ENCODE results near the gene ATP10B.

Gene ATP10B

GRCh38 chr5:160629003-160629402, 223.0 kb downstream of the ATP10B start:
- no peak for DNase-seq

GRCh38 chr5:160628619-160628968, 223.4 kb downstream of the ATP10B start:
- DNase-seq, result no peak

DNA sequence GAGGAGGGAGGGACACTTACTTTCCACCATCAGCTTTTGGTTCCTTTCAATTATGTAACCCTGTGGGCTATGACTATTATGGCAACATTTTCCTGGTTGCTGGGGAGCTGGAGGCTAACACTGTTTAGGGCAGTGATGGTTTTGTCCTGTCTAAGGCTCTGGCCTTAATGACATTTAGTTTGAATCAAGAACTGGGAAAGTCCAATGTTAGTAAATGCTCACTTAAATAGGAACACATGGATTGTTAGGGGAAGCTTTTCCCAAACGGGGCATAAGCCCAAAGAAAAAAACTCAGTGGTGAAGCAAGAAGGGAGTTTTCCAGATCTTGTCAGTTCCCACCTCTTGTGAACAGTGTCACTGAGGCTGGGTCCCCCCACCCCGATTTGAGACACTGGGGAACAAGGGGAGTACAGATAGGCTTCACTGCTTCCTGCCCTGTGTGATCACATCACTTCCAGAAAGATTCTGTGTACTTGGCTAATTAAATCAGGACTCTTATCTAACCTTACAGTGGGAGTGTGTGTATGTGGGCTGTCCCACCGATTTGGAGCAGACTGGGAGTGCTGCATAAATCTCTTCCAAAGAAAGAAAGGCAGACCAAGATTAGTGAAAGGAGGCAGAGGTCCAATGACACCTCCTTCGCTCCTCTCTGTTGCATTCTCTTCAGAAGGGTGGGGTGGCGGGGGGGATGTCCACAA, 223.9 kb downstream of the ATP10B start:
- no peak for DNase-seq

- DNase-seq, result no peak
These were observed 225.7 kb downstream of the ATP10B start for GRCh38 chr5:160626322-160626721.

DNA sequence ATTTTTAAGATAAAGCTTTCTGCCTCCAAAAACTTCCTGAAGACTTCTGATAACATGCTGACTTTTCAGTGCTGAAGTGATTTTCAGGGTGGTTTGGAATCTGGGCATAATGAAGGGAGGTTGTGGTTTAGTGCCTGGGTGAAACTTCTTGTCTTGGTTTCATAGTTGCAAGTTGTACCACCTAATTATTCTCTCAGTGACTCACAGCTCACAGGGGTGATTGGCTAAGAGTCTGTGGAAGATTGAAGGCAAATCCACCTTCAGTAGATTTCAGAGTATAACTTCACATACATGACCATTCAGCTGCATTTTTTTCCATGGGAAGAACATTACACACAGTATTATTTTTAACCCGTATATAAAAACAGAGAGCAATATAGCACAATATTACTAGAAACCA, 230.5 kb downstream of the ATP10B start:
- no peak for DNase-seq

- no peak for DNase-seq
These were observed 231.6 kb downstream of the ATP10B start for GRCh38 chr5:160620401-160620800.

DNA sequence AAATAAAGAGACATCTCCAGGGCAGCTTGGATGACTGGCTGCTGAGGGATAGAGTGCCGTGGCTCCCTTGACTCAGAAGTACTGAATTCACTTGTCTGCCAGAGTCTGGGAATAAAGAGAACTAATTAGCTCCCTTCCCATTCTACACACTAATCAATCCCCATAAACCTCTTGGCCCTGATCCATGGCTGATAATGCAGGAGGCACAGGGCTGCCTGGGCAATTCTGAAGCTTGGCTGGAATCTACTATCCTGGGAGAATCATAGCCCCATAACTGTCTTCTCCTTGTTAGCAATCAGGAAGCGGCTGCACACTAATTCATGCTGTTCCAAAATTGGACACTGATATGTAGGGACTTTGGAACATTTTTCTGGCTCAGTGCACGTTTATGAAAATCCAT, 232.6 kb downstream of the ATP10B start:
- no peak for DNase-seq

GRCh38 chr5:160618286-160618685, 233.7 kb downstream of the ATP10B start:
- DNase-seq, result no peak

DNA sequence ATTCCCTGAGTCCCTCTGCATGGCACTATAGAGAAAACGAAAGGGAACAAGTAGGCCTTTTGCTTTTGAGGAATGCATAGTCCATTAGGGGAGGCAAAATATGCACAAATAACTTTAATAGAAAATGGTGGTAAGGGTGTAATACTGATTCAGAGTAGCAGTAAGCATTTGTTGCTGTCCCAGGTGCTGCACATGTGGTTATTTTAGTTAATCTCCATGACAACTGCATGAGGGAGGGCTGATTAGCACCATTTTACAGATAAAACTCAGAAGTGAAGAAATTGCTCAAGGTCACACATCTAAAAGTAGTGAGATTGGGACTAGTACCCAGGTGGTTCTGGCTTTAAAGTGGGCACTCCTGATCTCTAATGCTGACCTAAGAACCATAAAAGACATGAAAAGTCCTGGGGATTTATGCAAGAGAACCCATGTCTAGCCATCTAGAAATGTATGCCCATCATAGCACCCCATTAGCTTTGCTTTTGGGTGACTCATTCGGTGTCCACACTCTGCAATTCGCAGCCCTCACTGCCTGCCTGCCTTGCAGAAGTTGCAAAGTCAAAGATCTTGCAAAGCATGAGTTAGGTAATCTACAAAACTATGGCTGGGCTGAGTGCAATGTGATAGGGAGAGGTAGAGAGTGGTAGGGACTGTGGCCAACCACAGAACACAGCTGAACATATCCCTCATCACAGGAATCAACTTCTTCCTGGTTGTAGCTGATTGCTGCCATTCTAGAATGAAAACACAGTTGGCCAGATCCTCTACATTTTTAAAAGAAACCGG, 235.1 kb downstream of the ATP10B start:
- no peak for DNase-seq

GRCh38 chr5:160614136-160614535, 237.9 kb downstream of the ATP10B start:
- DNase-seq, result no peak

GRCh38 chr5:160605266-160605665, 246.7 kb downstream of the ATP10B start:
- no peak for DNase-seq

DNA sequence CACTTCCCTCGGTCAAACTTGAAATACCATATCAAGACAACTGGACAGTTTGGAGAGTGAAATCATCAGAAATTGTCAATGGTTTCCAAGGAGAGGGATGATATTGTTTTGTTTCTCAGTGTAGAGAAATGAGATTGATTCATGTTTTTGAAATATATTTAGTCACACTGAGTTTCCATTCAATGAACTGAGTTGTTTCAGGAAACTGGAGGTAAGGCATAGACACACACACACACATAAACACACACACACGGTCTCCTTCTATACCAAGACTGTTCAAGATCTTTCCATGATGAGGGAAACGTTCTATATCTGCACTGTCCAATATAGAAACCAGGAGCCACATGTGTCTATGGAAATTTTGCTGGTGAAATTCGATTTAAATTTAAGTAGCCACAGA, 247.5 kb downstream of the ATP10B start:
- DNase-seq, result no peak

- no peak for DNase-seq
These were observed 249.3 kb downstream of the ATP10B start for GRCh38 chr5:160602744-160603143.

DNA sequence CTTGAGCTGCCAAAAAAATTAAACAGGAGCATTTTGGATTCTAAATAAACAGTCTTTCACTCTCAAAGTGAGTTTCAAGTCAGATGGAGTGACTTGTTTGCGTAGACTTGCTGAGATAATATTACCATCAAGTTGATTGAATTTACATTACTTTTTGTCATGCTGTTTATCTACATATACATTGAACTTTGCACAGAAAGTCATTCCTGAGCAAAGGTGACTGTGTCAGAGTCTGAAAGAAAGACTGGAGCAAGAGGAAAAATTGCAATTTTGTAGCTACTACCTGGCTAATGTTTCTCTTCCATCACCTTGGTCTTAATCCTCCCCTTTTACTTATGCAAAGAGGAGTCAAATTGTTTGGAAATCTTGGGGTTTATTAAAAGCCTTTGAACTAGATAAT, 251.0 kb downstream of the ATP10B start:
- DNase-seq, result no peak

- no peak for DNase-seq
These were observed 278.7 kb downstream of the ATP10B start for GRCh38 chr5:160573318-160573717.

DNA sequence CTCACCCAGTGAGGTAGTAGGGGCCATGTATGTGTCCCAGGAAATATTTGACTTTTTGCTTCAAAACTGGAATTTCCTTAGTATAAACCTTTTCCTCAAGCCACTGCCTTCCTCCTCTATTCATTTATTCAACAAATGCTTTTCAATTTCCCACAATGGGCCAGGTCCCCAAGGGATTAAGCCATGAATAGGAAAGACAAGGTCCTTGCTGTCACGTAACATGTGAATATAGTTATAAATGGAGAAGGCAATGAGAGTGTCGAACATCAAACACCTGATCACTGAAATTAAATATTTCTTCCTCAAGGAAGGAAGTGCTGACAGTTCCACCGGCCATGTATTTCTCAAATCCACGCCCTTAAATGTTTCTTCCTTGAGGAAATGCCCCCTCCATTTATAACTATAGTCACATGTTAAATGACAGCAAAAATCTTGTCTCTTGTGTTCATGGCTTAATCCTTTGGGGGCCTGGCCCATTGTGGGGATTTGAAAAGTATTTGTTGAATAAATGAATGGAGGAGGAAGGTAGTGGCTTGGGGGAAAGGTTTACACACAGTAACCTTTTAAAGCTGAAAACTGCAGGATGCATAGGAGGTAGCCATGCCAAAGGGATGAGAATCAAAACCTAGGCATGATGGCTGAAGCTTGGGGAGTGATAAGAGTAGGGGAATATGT, 284.8 kb downstream of the ATP10B start:
- no peak for DNase-seq

- no peak for DNase-seq
These were observed 286.6 kb downstream of the ATP10B start for GRCh38 chr5:160565376-160565775.

DNA sequence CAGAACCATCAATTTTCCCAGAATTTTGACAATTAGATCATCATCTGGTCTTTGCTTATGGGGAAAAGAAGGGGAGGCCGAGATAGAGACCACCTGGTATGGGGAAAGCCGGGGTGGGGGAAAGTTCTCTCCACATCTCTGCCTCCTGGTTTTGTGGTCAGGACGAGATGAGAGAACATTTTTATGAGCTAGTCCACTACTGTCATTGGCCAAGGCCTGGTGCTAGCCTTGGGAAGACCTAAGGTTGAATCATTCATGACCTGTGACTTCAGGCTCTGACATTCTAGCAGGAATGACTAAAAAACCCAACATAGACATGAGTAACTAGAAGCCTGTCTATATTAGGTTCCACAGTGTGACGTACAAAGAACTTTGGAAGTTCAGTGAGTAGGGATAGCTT, 295.2 kb downstream of the ATP10B start:
- DNase-seq, result no peak

- no peak for DNase-seq
These were observed 295.9 kb downstream of the ATP10B start for GRCh38 chr5:160555971-160556631.

GRCh38 chr5:160555581-160555970, 296.4 kb downstream of the ATP10B start:
- no peak for DNase-seq

DNA sequence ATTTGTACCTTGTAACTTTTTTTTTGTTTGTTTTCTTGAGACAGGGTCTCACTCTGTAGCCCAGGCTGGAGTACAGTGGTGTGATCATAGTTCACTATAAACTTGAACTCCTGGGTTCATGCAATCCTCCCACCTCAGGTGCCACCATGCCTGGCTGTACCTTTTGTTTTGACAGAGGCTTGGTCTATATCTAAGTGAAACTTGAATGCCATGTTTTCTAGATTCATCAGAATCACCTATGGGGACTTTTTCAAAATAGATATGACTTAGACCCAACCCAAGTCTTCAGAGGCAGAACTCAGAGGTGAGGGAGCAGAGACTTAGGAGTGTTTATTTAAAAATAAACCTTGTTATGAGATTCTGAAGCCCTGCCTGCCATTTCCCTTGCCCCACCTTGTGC, 301.9 kb downstream of the ATP10B start:
- DNase-seq, result no peak

DNA sequence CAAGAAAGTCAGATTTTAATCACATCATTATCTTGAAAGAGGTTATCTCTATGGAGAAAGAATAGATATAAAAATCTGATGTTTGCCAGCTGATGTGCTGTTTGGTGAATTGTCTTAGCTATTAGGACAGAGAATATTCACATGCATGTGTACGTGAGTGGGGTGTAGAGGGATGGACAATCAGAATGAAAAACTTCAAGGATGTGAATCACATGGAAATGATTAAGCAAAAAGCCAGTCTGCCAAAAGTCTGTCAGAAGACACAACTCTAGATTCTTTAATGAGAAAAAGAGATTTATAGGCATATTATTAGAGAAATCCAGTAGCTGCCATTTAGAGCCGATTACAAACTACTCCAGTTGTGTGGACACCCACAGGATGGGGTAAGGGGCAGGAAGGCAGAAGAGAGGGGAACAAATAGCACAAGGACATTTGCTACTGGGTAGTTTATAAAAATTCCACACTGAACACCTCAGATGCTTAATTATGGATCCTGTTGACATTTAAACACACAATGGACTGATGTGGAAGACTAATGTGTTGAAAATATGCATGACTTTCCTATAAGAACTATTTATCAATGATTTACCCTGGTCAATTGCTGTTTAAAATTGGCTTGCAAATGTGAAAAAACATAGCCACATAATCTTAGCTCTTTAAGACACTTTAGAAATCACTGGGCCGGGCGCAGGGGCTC, 302.9 kb downstream of the ATP10B start:
- DNase-seq, result no peak

- DNase-seq, result no peak
These were observed 304.1 kb downstream of the ATP10B start for GRCh38 chr5:160547872-160548271.
